ENCODE measurements around the gene LGR5.

DNA sequence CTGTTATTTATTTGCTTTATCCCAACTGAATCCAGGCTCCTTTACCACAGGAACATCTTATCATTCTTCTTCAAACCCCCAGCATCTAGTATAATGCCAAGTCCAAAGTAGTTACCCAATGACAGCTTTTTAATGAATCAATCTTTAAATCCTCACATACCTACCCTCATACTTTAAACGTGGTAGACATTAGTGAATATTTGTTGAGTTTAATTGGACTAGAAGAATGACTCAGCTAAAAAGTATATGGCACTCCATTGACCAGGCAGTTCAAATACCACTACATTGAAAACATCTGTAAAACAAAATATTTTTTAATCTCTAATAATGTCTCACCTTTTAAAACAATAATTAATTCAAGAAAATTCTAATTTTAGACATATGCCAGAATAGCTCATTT is 125.9 kb downstream of the LGR5 start:
- TF ChIP-seq, protein P1, sequence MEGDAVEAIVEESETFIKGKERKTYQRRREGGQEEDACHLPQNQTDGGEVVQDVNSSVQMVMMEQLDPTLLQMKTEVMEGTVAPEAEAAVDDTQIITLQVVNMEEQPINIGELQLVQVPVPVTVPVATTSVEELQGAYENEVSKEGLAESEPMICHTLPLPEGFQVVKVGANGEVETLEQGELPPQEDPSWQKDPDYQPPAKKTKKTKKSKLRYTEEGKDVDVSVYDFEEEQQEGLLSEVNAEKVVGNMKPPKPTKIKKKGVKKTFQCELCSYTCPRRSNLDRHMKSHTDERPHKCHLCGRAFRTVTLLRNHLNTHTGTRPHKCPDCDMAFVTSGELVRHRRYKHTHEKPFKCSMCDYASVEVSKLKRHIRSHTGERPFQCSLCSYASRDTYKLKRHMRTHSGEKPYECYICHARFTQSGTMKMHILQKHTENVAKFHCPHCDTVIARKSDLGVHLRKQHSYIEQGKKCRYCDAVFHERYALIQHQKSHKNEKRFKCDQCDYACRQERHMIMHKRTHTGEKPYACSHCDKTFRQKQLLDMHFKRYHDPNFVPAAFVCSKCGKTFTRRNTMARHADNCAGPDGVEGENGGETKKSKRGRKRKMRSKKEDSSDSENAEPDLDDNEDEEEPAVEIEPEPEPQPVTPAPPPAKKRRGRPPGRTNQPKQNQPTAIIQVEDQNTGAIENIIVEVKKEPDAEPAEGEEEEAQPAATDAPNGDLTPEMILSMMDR (CRISPR knock-in tag; IDR thresholded peaks at IDR 0.05): no peak
- TF ChIP-seq ZNF331 (CRISPR knock-in tag; IDR thresholded peaks at IDR 0.05) (no peak), CEBPG (CRISPR knock-in tag; IDR thresholded peaks at IDR 0.05) (no peak), MAFK (conservative IDR thresholded peaks at IDR 0.05 in 1 of 2, IDR thresholded peaks at IDR 0.05 in 1 of 2; ENCODE audit: low read length in 2 of 2) (peak in 1 of 2 experiments; percentile 37; a peak in 1 of 4 replicates), MXI1 (IDR thresholded peaks at IDR 0.05; ENCODE audit: borderline replicate concordance, low read depth, low read length) (no peak), ZNF354B (CRISPR knock-in tag; IDR thresholded peaks at IDR 0.05) (no peak), KLF6 (CRISPR knock-in tag; IDR thresholded peaks at IDR 0.05) (no peak), NR2F1 (CRISPR knock-in tag; IDR thresholded peaks at IDR 0.05) (no peak), EZH2 (conservative IDR thresholded peaks at IDR 0.05; ENCODE audit: low read depth, low read length) (no peak), NFE2 (CRISPR knock-in tag; IDR thresholded peaks at IDR 0.05) (no peak)
